H9 (cell line): ENCODE data around the gene RELB. TPM values are rescaled to one million over a fixed set of nuclear protein-coding genes. Genes with fewer than 3 reads are reported as not detected.

ENCODE experiments used
- DNase-seq: peaks from one replicate; pipeline ENCODE4 v3.0.0-alpha.2; 2017
- H2AFZ ChIP-seq: one replicate; pipeline ENCODE4 v1.6.1; 2013; ENCODE audit warnings: mild to moderate bottlenecking, low read length, control low read depth, moderate library complexity
- H2AK5ac ChIP-seq: 2 replicates; pipeline ENCODE4 v1.6.1; 2013; ENCODE audit warnings: low read length, control low read depth, mixed read lengths; ENCODE audit not compliant: insufficient read length
- H2BK120ac ChIP-seq: one replicate; pipeline ENCODE4 v1.6.1; 2013; ENCODE audit warnings: low read depth, mild to moderate bottlenecking, low read length, control low read depth, inconsistent platforms; ENCODE audit not compliant: poor library complexity, severe bottlenecking
- H2BK12ac ChIP-seq: 2 replicates; pipeline ENCODE4 v1.6.1; 2013; ENCODE audit warnings: low read length, control low read depth, mixed read lengths, low read depth; ENCODE audit not compliant: insufficient read length
- H2BK15ac ChIP-seq: 2 replicates; pipeline ENCODE4 v1.6.1; 2013; ENCODE audit warnings: low read depth, low read length, control low read depth
- H2BK20ac ChIP-seq: one replicate; pipeline ENCODE4 v1.6.1; 2013; ENCODE audit warnings: low read depth, mild to moderate bottlenecking, low read length, control low read depth, inconsistent platforms; ENCODE audit not compliant: poor library complexity, severe bottlenecking
- H2BK5ac ChIP-seq: 2 replicates; pipeline ENCODE4 v1.6.1; 2013; ENCODE audit warnings: low read length, control low read depth, mixed read lengths; ENCODE audit not compliant: insufficient read length
- H3K14ac ChIP-seq: 2 replicates; pipeline ENCODE4 v1.6.1; 2013; ENCODE audit warnings: low read length, control low read depth; ENCODE audit not compliant: insufficient read depth
- H3K18ac ChIP-seq: 2 replicates; pipeline ENCODE4 v1.6.1; 2013; ENCODE audit warnings: low read depth, mild to moderate bottlenecking, mixed read lengths, low read length, control low read depth; ENCODE audit not compliant: insufficient read length
- H3K23ac ChIP-seq: 2 replicates; pipeline ENCODE4 v1.6.1; 2013; ENCODE audit warnings: low read length, control low read depth, mixed read lengths, low read depth; ENCODE audit not compliant: insufficient read length
- H3K23me2 ChIP-seq: 2 replicates; pipeline ENCODE4 v1.6.1; 2013; ENCODE audit warnings: low read depth, mild to moderate bottlenecking, mixed read lengths, low read length, control low read depth; ENCODE audit not compliant: insufficient read length, poor library complexity, severe bottlenecking
- H3K27ac ChIP-seq: 2 replicates; pipeline ENCODE4 v1.5.1; 2013; ENCODE audit warnings: low read length, control low read depth, mixed read lengths, low read depth; ENCODE audit not compliant: insufficient read length
- H3K27me3 ChIP-seq: 2 replicates; pipeline ENCODE4 v1.6.1; 2013; ENCODE audit warnings: low read length, control low read depth, inconsistent platforms; ENCODE audit not compliant: insufficient read depth
- H3K4ac ChIP-seq: 2 replicates; pipeline ENCODE4 v1.6.1; 2013; ENCODE audit warnings: low read depth, mild to moderate bottlenecking, control low read depth, inconsistent platforms, low read length, moderate library complexity
- H3K4me1 ChIP-seq: 2 replicates; pipeline ENCODE4 v1.6.1; 2013; ENCODE audit warnings: low read length, control low read depth, inconsistent platforms; ENCODE audit not compliant: insufficient read depth
- H3K4me2 ChIP-seq: 2 replicates; pipeline ENCODE4 v1.6.1; 2013; ENCODE audit warnings: low read length, control low read depth, mixed read lengths; ENCODE audit not compliant: insufficient read length, insufficient read depth
- H3K56ac ChIP-seq: 2 replicates; pipeline ENCODE4 v1.6.1; 2013; ENCODE audit warnings: low read depth, mild to moderate bottlenecking, mixed read lengths, low read length, control low read depth; ENCODE audit not compliant: insufficient read length
- H3K79me1 ChIP-seq: 2 replicates; pipeline ENCODE4 v1.6.1; 2013; ENCODE audit warnings: low read depth, mild to moderate bottlenecking, moderate library complexity, low read length, control low read depth, inconsistent platforms; ENCODE audit not compliant: insufficient read depth, poor library complexity, severe bottlenecking
- H3K79me2 ChIP-seq: 2 replicates; pipeline ENCODE4 v1.6.1; 2013; ENCODE audit warnings: low read length, control low read depth, inconsistent platforms; ENCODE audit not compliant: insufficient read depth
- H3K9ac ChIP-seq: 2 replicates; pipeline ENCODE4 v1.6.1; 2013; ENCODE audit warnings: low read length, control low read depth, mixed read lengths; ENCODE audit not compliant: insufficient read length; ENCODE audit errors: extremely low read depth
- H3K9me3 ChIP-seq: one replicate; pipeline ENCODE4 v1.6.1; 2013; ENCODE audit warnings: low read depth, low read length, inconsistent platforms; ENCODE audit not compliant: control insufficient read depth
- H3T11ph ChIP-seq: one replicate; pipeline ENCODE4 v1.6.1; 2013; ENCODE audit warnings: mild to moderate bottlenecking, low read length, control low read depth, inconsistent platforms
- H4K20me1 ChIP-seq: one replicate; pipeline ENCODE4 v1.6.1; 2013; ENCODE audit not compliant: control insufficient read depth, insufficient read length, insufficient read depth
- H4K5ac ChIP-seq: 2 replicates; pipeline ENCODE4 v1.6.1; 2013; ENCODE audit warnings: low read depth, mild to moderate bottlenecking, mixed read lengths, low read length, control low read depth; ENCODE audit not compliant: insufficient read length
- H4K8ac ChIP-seq: replicated peaks from 2 replicates; pipeline ENCODE4 v1.6.1; 2013; ENCODE audit warnings: low read length, control low read depth, mixed read lengths, low read depth; ENCODE audit not compliant: insufficient read length
- H4K91ac ChIP-seq: 2 replicates; pipeline ENCODE4 v1.6.1; 2013; ENCODE audit warnings: low read depth, mild to moderate bottlenecking, moderate library complexity, mixed read lengths, low read length, control low read depth; ENCODE audit not compliant: insufficient read length
- H3K27ac Mint-ChIP-seq, 3 experiments: 2 replicates in 2 of 3; 3 replicates in 1 of 3; pipeline ENCODE4 v1.8.0; 2020 to 2021; ENCODE audit warnings: mixed read lengths in 3 of 3, mild to moderate bottlenecking in 1 of 3, moderate library complexity in 1 of 3
- H3K27me3 Mint-ChIP-seq: 2 replicates; pipeline ENCODE4 v1.8.0; 2021; ENCODE audit warnings: low read depth, mild to moderate bottlenecking, moderate library complexity, mixed read lengths
- H3K36me3 Mint-ChIP-seq, 3 experiments: 2 replicates in 2 of 3; 3 replicates in 1 of 3; pipeline ENCODE4 v1.8.0; 2020 to 2021; ENCODE audit warnings: low read depth in 3 of 3, mixed read lengths in 3 of 3; ENCODE audit not compliant: insufficient read depth in 1 of 3
- H3K4me1 Mint-ChIP-seq, 2 experiments: 2 replicates each; pipeline ENCODE4 v1.8.0; 2020; ENCODE audit warnings: mixed read lengths in 2 of 2
- H3K4me3 Mint-ChIP-seq, 2 experiments: 2 replicates in 1 of 2; 3 replicates in 1 of 2; pipeline ENCODE4 v1.8.0; 2020 to 2021; ENCODE audit warnings: mild to moderate bottlenecking in 2 of 2, mixed read lengths in 2 of 2, moderate library complexity in 1 of 2
- H3K9me3 Mint-ChIP-seq, 2 experiments: 2 replicates in 1 of 2; 3 replicates in 1 of 2; pipeline ENCODE4 v1.8.0; 2020; ENCODE audit warnings: mild to moderate bottlenecking in 2 of 2, mixed read lengths in 2 of 2, moderate library complexity in 1 of 2
- WGBS: extraction: QIAGEN DNeasy Blood & Tissue Kit; methylation state at CpG from one replicate; pipeline ENCODE4 v1.1.7; 2013; ENCODE audit warnings: missing lambda C conversion rate, low lambda C conversion rate, mixed read lengths; ENCODE audit not compliant: insufficient read length; ENCODE audit errors: extremely low coverage; 5-methylcytosine and 5-hydroxymethylcytosine counted together
- total RNA-seq: library from RNA; stranded (reverse); gene quantifications from 2 replicates; pipeline ENCODE4 v1.2.1, GENCODE V29; 2021
- TF ChIP-seq, protein P1 (sequence below): fragments of 200-600 bp; sonication (generic); conservative IDR thresholded peaks from 3 replicates; pipeline ENCODE4 v1.8.0; 2021; ENCODE audit warnings: antibody characterized with exemption, mild to moderate bottlenecking

The RELB gene
- total RNA-seq, 1 experiment from 2014 or later: 13.7 TPM

DNA sequence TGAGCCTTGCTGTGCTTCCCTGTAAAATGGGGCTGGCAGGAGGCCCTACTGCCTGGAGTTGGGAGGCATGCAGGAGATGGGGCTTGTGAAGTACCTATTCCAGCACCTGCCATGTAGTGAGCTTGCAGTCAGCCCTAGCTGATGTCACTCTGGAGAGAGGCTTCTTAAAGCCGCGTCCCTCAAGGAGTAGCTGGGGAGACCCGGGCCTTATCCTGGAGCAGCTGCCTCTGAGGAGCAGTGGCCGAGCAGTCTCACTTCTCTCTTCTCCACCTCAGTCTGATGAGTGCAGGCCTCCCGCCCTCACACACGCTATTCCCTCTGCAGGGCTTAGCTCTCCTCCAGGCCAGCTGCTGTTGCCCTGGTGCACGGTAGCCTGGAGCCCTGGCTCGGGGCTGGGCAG, 55.6 kb downstream of the RELB start:
- Histone ChIP-seq H3K18ac (no peak overlapping the region), H4K20me1 (no peaks in the 10 kb centered on the region), H3K79me2 (no peaks in the 10 kb centered on the region), H3K56ac (no peak overlapping the region), H2BK5ac (no peak overlapping the region), H3K27me3 (no peaks in the 10 kb centered on the region), H3K9me3 (no peaks in the 10 kb centered on the region), H4K91ac (no peak overlapping the region), H2BK12ac (no peak overlapping the region), H3K4ac (no peak overlapping the region), H3T11ph (no peak overlapping the region), H2AK5ac (no peak overlapping the region), H3K23ac (no peak overlapping the region), H3K23me2 (no peaks in the 10 kb centered on the region), H3K27ac (no peak overlapping the region), H3K4me1 (no peaks in the 10 kb centered on the region), H2BK15ac (no peak overlapping the region), H2BK120ac (no peak overlapping the region), H3K79me1 (no peaks in the 10 kb centered on the region), H3K9ac (no peak overlapping the region), H2BK20ac (no peak overlapping the region), H3K14ac (no peak overlapping the region), H4K8ac (no peak overlapping the region), H4K5ac (no peak overlapping the region), H2AFZ (no peak overlapping the region), H3K4me2 (no peak overlapping the region)
- Mint-ChIP-seq H3K27me3 (no peaks in the 10 kb centered on the region), H3K9me3 (no peaks in the 10 kb centered on the region), H3K4me1 (peaks cover 5 to 6% of the 10 kb centered on the region in 2 experiments; a peak in 3 of 4 replicates), H3K27ac (no peak overlapping the region), H3K4me3 (no peak overlapping the region), H3K36me3 (peaks cover 50 to 87% (median 87%) of the 10 kb centered on the region in 3 experiments)
- DNase-seq: no peak
- TF ChIP-seq, protein P1, sequence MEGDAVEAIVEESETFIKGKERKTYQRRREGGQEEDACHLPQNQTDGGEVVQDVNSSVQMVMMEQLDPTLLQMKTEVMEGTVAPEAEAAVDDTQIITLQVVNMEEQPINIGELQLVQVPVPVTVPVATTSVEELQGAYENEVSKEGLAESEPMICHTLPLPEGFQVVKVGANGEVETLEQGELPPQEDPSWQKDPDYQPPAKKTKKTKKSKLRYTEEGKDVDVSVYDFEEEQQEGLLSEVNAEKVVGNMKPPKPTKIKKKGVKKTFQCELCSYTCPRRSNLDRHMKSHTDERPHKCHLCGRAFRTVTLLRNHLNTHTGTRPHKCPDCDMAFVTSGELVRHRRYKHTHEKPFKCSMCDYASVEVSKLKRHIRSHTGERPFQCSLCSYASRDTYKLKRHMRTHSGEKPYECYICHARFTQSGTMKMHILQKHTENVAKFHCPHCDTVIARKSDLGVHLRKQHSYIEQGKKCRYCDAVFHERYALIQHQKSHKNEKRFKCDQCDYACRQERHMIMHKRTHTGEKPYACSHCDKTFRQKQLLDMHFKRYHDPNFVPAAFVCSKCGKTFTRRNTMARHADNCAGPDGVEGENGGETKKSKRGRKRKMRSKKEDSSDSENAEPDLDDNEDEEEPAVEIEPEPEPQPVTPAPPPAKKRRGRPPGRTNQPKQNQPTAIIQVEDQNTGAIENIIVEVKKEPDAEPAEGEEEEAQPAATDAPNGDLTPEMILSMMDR: no peak
- no CpG with 5 or more reads among the region's 8 CpGs for WGBS
